HG02763 (cell line): ENCODE data around the gene IP6K1.
"Not testable (repeated sequence)": the region's sequence is repeated elsewhere in the genome, so short reads cannot be mapped to it uniquely, and the experiment has no call there.

Experiments
- ATAC-seq: cut with Tn5 transposase; IDR thresholded peaks from one replicate; pipeline ENCODE4 v1.9.1; 2021; ENCODE audit warnings: mild to moderate bottlenecking, moderate library complexity; ENCODE audit not compliant: unreplicated experiment

The IP6K1 gene

DNA sequence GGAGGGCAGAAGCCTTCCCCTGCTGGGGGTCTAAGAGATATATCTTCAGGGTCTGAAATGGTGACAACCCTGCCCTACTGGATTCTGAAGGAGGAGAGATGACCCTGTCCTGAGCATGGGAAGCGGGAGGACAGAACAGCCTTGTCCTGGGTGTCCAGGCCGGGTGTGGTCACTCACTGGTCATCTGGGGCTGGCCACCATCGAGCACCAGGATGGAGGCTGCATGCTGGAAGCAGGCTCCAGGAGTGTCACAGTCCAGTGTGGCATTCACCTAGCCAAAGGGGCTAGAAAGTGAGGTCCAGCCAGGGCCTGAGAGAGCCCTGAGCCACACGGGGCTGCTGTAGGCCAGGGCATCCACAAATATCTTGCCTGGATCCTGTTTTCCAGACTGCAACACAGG, 8.1 kb upstream of the IP6K1 start:
- ATAC-seq, result no peak

DNA sequence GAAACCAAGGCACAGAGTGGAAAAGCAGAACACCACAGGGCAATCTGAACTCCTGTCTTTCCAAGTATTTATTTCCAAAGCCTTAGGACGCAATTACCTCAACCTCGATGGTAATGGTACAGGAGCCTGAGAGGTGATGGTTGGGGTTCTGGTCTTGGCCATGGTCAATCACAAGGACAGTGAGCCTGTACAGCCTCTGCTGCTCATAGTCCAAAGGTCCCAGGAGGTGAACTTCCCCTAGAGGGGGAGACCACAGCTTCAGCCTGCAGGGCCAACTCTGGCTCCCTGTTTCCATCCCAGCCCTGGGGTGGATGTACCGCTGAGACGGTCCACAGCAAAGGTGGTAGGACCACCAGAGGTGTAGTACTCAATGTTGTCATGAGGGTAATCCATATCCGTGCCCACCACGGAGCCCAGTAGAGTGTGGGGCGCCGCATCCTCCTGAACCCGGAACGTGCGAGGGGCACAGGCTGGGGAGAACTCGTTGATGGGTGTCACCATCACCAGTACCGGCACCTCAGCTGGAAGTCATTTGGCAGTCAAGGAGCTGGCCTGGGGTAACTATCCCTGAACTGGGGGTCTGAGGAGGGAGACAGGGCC, 7.2 kb upstream of the IP6K1 start:
- no peak for ATAC-seq

DNA sequence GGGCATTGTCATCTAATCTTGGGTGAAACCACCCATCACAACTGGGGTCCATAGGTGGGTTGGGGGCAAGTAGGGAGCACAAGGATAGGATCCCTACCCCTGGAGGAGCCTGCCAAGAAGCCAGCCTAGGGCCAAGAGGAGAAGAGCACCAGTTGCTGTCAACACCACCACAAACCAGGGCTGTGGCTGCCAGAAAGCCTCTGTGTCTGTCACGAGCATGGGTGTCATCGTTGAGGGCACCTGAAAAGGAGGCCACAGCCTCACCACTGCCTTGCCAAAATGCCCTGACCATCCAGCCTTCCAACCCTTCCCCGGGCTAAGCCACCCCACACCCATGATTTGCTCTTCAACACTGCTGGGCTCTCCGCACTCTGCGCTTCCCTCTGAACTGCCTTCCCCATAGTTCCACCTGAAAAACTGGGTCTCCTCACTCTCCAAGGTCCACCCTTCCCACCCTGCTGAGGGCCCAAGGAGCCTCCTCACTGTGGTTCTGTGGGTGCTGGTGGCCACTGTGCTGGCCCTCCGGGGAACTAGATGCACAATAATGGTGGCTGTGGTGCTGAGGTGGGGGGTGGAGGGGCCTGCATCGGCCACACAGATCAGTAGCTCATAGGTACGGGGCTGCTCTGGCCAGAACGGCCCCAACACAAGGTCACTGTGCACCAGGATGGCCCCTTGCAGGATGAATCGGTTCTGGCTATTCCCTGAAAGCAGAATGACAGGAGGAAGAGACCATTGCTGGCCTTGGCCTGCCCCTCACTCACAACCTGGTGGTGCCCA, 6.2 kb upstream of the IP6K1 start:
- ATAC-seq, result no peak

DNA sequence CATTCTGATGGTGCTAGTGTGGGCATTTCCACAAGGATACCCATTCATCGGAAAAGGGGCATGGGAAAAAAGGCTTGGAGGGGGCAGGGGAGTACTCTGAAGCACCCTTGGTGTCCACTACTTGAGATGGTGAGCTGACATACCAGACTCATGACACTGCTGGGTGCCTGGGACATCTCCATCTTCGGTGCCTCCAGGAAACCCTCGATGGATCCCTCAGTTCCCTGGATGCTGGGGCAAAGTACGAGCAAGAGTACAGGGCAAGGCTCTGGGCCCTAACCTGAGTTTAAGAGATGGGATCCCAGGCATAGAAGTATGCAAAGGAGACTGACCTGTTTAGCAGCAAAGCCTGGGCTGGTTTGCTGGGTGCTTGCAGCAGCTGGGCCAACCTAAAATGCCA, 5.2 kb upstream of the IP6K1 start:
- no peak for ATAC-seq

DNA sequence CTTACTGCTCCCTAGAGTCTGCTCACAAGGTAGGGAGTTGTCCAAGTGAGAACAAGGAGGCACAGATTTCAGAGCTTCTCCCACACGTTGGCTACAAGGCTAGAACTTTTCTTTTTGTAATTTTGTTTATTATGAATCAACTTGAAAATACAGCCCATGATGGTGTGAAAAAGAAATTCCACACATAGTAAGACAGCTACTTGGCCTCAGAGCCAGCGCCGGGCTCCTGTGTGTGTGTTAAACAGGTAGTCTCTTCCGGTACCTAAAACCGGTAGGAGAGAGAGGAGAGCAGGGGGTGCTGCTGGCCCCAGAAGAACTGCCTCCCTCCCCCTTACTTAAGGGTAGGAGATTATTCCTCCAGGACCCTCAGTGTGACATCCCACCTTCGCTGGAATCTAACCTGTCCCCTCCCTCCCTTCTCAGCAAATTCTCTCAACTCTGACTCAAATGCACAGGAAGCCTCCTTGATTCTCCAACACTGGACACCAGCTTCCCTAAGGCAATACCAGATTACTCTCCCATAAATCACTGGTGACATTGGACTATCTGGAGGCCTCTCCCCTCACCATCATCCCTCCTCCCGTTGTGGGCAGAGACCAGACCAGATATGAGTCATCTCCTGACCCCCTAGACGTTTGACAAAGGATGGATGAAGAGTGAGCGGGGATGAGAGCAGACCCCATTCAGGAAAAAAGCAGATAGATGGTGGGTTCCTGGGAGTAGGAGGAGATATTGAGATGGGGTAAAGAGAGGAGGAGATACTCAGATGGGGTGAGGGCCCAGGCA, 4.5 kb upstream of the IP6K1 start:
- ATAC-seq, result no peak

DNA sequence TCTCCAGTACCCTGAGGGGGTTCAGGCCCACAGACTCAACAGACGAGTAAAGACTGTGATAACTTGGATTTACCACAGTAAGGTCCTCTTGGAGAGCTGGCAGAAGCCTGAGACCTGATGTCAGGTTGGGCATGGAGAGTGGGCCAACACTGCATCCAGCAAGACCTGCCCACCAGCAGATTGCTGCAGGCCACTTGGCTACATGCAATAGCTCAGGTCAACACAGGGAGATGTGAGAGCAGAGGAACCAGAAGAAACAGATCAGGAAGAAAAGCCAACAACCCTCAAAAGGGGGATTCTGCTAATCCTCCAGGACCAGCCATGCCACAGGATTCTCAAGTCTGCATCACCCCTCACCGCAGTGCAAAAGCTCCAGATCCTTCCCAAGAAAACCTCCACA, 1.7 kb upstream of the IP6K1 start:
- ATAC-seq, result no peak

DNA sequence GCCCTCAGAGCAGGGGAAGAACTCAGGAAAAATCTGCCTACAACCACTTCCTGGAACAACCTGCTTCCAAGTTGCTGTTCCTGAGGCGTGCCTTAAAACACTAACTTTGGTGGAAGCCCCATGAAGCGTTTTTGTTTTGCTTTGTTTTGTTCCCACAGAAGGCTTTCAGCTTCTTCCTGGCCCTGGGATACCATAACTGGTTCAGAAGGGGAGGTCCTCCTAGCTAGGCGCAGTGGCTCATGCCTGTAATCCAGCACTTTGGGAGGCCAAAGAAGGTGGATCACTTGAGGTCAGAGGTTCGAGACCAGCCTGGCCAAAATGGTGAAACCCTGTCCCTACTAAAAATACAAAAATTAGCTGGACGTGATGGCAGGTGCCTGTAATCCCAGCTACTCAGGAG, 1.2 kb upstream of the IP6K1 start:
- no peak for ATAC-seq

DNA sequence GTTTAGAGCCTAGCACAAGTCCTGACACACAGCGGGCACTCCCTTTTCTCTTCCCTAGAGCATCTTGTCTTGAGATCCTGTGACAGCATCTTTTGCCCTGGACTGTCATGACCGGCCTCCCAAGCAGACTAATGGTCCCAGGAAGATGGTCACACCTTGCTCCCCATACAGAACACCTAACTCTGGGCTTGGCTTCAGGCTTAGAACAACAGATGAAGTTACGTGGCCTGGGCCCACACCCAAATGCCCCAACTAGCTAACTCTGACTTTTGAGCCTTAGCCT, 781 bp upstream of the IP6K1 start:
- no peak for ATAC-seq

DNA sequence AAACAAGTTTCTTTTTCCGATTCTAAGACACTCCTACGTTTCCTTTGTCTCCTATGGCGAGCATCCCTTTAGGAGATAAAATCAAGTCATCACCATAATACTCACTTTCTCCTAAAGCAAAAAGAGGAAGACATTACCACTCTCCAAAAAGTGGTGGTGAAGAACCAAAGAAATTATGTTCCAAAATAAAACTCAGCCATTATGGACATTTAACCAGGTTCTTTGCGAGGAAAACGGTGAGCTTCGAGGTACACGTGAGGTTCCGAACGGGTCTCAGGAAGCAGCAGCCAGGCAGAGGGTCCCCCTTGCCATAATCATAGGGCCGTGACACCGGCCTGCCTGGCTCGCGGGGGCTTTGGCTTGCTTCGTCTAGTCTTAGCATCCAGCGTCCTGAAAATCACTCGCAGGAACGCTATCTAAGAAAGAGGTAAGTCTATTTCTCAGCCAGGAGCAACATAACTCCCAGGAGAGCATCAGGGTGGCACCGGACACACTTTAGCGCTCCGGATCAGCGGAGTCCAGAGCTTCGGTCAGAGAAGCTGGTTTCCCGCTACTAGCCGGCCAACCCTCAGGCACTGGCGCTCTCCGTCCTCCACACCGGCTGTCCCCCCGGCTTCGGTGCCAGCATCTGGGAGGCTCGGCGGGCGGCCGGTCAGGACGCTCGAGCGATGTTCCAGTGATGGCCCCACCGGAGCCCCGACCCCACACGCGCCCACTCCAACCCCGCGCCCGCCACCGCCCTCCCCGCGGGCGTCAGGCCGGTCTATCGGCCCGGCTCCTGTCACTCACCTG, 581 bp downstream of the IP6K1 start:
- peak; percentile 38 for ATAC-seq

DNA sequence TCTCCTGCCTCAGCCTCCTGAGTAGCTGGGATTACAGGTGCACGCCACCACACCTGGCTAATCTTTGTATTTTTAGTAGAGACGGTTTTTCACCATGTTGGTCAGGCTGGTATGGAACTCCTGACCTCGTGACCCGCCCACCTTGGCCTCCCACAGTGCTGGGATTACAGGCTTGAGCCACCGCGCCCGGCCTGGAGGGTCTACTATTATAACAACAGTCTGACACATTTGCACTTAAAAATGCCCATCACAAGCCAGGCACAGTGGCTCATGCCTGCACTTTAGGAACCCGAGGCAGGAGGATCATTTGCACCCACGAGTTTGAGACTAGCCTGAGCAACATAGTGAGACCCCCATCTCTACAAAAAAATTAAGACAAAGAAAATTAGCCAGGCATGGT, 4.1 kb downstream of the IP6K1 start:
- ATAC-seq, result not testable (repeated sequence)

DNA sequence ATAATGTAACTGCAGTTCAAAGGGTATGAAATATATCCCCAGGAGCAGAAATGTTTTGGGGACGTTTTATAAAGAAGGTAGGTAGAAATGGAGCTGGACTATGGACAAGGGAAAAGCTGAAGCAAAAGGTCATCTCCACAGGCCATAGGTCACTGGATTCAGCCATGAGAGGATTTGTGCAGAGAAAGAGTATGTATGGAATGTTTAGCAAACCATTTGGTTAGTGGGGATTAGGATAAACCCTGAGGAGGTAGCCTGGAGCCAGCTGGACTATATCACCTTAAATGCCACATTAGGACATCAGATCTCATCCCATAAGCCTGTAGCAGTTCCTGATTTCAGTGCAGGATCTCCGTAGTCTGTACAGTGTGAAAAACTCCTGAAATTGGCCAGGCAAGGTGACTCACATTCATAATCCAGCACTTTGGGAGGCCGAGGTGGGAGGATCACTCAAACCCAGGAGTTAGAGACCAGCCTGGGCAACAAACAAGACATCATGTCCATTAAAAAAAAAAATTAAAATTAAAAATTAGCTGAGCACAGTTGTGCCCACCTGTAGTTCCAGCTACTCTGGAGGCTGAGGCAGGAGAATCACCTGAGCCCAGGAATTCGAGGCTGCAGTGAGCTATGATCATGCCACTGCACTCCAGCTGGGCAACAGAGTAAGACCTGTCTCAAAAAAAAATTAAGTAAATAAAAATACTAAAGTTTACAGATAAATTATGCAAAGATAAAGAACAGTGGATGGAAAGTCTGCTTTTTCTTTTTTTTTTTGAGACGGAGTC, 4.7 kb downstream of the IP6K1 start:
- ATAC-seq, result no peak

DNA sequence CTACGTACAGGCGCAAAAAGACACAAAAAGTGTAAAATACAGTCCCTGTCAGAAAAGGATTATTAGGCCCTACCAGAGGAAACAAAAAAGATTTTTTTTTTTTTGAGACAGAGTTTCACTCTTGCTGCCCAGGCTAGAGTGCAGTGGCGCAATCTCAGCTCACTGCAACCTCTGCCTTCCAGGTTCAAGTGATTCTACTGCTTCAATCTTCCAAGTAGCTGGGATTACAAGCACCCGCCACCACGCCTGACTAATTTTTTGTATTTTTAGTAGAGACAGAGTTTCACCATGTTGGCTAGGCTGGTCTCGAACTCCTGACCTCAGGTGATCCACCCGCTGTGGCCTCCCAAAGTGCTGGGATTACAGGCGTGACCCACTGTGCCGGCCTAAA, 5.4 kb downstream of the IP6K1 start:
- ATAC-seq, result not testable (repeated sequence)

DNA sequence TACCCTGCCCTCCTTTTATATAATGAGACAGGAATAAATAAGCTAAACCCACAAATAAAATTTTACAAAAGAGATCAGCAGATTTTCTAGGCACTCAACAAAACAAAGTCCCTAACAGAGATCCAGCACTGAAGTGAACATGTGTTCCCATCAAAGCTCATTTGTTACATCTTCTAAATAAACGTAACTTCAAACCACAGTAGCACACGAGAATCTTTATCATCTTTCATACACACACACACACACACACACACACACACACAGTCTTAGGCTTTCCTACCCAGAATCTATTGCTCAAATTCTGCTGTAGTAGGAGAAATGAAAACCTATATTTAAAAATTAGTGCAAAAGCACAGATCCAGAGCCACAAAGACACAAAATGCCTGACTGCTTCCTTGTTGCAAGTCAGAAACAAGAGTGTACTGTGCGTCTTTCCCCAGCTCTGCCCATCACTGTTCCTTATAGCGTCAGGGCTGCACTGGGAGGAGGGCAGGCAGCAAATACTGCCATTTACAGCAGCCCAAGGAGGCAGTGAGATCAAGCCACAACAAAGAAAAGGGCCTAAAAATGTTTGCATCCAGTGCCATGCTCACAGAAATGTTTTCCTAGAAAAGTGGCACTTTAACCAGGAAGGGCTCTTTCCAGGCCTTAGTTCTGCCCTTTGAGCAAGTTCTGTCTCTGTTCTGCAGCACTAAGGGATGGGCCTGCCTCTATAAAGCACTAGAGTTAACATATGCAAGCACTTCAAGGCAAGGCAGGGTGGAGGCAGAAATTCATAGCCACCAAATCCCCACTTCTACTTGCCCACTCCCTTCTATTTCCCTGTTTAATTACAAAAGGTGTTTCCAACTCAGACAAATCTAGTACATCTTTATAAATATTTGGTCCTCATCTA, 6.0 kb downstream of the IP6K1 start:
- no peak for ATAC-seq

DNA sequence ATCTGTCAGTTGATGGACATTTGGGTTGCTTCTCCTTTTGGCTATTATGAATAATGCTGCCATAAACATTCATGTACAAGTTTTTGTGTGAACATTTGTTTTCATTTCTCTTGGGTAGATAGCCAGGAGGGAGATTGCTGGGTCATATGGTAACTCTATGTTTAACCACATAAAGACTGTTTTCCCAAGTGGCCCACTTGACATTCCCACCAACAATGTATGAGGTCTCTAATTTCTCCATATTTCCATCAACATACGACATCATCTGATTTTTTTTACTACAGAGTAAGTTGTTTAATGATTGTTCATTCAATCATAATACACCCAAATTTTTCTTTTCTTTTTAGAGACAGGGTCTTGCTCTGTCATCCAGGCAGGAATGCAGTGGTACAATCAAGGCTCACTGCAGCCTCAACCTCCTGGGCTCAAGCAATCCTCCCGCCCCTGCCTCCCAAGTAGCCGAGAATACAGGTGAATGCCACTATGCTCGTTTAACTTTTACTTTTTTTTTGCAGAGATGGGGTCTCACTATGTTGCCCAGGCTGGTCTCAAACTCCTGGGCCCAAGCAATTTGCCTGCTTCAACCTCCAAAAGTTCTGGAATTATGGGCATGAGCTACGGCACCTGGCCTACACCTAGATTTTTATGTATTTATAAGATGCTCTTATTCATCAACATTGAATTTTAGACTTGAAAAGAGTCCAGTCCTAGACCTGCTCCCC, 6.8 kb downstream of the IP6K1 start:
- no peak for ATAC-seq

DNA sequence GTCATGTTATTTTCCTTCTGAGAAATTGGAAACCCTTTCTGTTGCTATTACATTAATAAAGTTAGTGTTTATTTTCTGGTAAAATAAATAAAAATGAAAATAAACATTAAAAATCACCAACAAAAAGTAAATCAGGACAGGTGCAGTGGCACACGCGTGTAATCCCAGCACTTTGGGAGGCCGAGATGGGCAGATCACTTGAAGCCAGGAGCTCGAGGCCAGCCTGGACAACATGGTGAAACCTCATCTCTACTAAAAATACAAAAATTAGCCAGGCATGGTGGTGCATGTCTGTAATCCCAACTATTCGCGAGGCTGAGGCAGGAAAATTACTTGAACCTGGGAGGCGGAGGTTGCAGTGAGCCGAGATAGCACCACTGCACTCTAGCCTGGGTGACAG, 10.2 kb downstream of the IP6K1 start:
- not testable (repeated sequence) for ATAC-seq

DNA sequence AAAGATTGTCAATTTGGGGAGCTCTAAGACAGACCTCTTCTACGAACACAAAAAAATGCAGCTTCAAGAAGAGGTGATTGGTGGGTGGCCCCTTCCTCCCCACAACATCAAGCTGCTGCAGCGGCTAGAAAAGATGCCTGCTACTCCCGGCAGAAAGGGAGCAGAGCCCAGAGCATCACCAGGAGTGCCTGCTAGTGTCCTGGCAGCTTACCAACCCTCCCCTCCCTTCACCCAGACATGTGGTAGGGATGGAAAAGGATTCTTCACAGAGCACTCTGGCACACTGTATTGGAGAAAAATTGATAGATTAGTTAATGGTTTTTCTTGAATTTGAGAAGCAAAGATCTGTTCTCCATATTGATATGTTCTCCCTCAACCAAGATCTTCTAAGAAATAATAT, 10.8 kb downstream of the IP6K1 start:
- no peak for ATAC-seq

DNA sequence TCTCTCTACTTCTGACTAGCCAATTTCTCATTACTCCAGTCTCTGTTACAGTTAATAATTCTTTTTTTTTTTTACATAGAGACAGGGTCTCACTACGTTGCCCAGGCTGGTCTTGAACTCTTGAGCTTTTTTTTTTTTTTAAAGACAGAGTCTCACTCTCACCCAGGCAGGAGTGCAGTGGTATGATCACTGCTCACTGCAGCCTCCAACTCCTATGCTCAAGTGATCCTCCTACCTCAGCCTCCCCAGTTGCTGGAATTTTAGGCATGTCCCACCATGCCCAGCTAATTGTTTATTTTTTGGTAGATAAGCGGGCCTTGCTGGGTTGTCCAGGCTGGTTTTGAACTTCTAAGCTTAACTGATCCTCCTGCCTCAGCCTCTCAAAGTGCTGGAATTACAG, 13.6 kb downstream of the IP6K1 start:
- ATAC-seq, result no peak

DNA sequence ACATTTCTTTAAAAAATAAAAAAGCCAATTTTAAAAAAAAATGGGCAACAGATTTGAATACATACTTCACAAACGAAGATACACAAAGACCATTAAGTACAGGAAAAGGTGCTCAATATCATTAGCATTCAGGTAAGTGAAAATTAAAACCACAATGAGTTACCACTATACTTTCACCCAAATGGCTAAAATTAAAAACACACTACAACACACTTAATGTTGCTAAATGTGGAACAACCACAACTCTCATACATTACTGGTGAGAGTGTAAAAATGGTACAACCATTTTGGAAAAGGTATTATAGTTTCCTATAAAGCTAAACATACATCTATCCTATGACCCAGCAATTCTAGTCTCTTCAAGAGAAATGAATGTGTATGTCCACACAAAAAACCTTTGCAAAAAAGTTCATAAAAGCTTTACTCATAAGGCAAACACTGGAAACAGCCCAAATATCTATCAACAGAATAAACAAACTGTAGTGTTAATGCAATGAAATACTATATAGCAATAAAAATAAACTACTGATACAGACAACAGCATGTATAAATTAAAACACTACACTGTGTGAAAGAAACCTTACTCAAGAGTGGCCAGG, 14.9 kb downstream of the IP6K1 start:
- no peak for ATAC-seq

DNA sequence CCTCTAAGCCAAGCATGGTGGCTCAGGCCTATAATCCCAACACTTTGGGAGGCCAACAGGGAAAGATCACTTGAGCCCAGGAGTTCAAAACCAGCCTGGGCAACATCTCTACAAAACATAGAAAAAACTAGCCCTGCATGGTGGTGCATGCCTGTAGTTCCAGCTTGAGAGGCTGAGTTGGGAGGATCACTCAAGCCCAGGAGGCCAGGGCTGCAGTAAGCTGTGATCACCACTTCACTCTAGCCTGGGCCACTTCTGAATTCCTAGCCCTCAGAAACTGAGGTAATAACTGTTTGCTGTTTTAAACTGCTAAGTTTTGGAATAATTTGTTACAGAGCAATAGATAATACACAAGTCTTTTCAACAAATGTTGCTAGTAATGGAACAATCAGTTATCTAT, 16.4 kb downstream of the IP6K1 start:
- no peak for ATAC-seq
